ENCODE measurements around the gene ARL3.

Gene ARL3

GRCh38 chr10:102634686-102635085, 79.5 kb downstream of the ARL3 start:
- no peak for DNase-seq (ENCODE audit: low read depth)

DNA sequence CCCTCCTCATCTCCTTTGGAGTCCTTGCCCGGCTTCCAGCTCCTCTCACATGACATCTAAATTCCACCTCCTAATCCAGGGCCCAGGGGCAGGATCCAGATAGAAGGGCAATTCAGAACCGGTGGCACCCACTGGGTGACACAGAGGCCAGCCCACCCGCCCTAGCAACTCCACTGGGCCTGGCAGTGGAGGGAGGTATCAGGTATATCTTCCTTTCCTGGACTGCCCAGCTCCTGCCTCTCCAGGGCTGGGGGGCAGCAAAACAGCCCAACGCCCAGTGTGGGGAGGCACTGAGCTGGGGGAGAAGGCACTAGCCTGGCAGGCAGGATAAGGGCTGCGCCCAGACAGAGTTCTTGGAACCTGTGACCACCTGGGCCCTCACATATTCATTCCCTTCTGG, 80.3 kb downstream of the ARL3 start:
- no peak for DNase-seq (ENCODE audit: low read depth)

- DNase-seq (ENCODE audit: low read depth): no peak
These were observed 80.9 kb downstream of the ARL3 start for GRCh38 chr10:102633287-102633686.

- DNase-seq (ENCODE audit: low read depth): no peak
These were observed 81.6 kb downstream of the ARL3 start for GRCh38 chr10:102632394-102633111.

DNA sequence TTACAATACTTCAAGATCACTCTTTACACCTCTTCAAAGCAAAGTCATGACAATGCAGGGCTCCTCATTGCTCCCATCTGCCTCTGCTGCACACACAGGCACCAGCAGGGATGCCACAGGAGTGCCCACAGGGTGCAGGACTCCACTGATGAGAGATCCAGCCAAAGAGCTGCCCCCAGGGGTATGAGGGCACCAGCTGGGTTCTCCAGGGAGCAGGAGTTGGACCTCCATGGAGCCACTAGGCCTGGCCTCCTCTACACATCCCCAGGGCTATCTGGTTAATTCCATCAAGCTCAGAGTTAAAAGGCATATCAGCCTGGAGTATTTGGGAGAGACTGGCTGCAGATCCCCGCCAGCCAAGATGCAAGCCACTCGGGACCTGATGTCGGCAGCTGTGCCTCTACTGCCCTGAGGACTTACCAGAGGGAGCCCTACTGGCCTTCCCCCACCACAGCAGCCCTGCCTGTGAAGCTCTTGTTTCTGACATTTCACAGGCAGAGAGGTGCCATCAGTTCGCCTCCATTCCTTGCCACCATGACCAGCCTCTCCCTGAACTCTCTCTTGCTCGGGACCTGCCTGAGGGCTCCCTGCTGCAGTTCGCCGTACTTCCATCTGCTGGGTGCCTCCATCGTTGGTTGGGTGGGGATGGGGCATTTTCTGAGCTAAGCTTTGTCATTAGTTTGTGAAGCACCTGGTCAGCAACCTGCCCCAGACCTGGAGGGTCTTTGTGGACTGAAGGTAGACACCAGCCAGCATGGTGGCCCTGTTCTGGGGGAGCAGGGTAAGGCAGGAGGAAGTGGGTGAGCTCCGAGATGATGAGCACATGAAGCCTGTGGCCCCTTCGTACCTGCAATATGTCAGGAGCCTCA, 82.4 kb downstream of the ARL3 start:
- no peak for DNase-seq (ENCODE audit: low read depth)

GRCh38 chr10:102630663-102631062, 83.5 kb downstream of the ARL3 start:
- DNase-seq (ENCODE audit: low read depth): no peak

- DNase-seq (ENCODE audit: low read depth): no peak
These were observed 84.3 kb downstream of the ARL3 start for GRCh38 chr10:102629661-102630614.

DNA sequence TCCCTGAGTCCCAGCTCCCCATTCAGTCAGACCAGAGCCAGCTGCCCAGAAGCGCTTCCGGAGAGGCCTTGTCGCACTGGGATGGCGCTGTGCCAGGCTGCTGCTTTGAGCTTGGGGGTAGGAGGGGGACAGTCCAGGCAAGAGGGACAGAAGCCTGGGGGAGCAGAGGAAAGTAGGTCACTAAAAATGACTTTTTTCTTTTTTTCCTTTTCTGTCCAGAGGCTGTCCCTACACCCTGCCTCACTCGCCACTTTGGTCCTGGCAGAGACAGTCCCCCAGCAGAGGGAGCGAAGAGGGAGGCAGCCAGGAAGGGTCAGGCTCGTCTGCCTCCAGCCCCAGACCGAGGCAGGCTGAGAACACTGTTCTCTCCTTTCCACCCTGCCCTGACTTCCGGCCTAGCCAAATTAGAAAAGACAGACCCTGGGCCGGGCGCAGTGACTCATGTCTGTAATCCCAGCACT, 85.7 kb downstream of the ARL3 start:
- no peak for DNase-seq (ENCODE audit: low read depth)

DNA sequence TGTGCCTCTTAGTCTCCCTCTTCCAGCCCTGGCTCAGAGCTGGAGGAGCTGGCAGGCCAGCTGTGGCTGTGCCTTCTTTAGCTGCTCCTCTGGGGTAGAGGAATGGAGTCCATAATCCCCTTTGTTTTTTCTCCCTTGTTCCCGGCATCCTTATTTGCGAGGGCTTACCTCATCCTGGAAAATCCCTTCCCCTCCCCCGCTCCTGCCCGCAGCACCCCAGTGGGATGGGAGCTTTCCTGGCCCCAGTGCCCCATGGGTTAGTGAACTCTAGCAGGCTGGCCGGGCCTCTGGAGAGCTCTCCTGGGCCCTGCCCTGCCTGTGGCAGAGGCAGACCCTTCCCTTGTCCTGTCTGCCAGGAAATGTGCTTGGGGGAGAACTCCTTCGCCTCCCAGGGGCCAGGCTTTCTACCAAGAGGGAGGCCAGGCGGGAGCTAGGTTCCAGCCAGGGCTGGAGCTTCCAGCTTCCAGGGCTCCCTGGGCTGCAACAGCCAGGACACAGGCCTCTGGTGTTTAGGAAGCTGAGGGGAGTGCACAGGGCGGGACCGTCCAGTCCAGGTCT, 86.4 kb downstream of the ARL3 start:
- DNase-seq (ENCODE audit: low read depth): no peak

GRCh38 chr10:102627291-102627735, 86.9 kb downstream of the ARL3 start:
- DNase-seq (ENCODE audit: low read depth): no peak

DNA sequence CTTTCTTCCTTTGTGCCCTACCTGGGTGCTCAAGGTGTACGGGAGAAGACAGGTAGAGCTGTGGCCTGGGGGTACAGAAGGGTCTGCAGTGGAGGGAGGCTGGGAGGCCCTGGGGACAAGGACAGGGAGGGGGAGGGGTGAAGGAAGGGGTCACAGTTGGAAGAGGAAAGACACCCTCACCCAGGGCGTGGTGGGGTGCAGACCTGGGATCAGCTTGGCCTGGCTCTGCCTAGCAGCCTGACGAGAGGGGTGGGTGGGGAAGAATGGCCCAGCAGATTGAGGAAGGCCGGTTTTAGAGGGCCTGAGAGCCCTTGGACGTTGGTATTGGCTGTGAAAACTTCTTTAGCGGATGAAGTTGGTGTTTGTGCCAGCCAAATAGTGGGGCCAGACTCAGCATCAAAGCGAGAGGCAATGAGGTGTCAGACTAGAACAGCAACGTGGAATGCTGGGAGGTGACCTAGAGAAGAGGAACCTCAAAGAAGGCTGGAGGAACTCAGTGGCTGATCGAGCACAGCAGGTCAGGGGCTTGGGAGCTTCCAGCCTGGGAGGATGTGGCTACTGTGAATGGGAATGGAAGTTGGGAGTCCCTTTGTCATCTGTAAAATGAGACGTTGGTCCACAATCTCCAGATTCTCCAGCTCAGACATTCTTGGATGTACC, 88.0 kb downstream of the ARL3 start:
- DNase-seq (ENCODE audit: low read depth): no peak

- DNase-seq (ENCODE audit: low read depth): no peak
These were observed 89.2 kb downstream of the ARL3 start for GRCh38 chr10:102624751-102625645.

GRCh38 chr10:102624094-102624493, 90.1 kb downstream of the ARL3 start:
- DNase-seq (ENCODE audit: low read depth): no peak

Measured in activated T-helper 1 cell treated with Interleukin-2 at 50 U/mL for 16 hours (primary cell).